CD4-positive, alpha-beta T cell treated with Interleukin-6 at 100 ng/mL for 8 hours (primary cell): ENCODE results near the gene CCDC91.
"Not testable (repeated sequence)": the region's sequence is repeated elsewhere in the genome, so short reads cannot be mapped to it uniquely, and the experiment has no call there.

ENCODE experiments used
- DNase-seq: peaks from one replicate; pipeline ENCODE4 v3.0.0-alpha.2; 2020; ENCODE audit warnings: mixed read lengths, low spot score

Gene CCDC91

GRCh38 chr12:28367326-28367725 lies 177.1 kb downstream of the CCDC91 start:
- DNase-seq, result no peak

- no peak for DNase-seq
Observed at GRCh38 chr12:28367993-28368392, 177.7 kb downstream of the CCDC91 start.

GRCh38 chr12:28369483-28369882 lies 179.2 kb downstream of the CCDC91 start:
- DNase-seq, result no peak

GRCh38 chr12:28374556-28374955 lies 184.3 kb downstream of the CCDC91 start:
- no peak for DNase-seq

GRCh38 chr12:28378736-28379135 lies 188.5 kb downstream of the CCDC91 start:
- DNase-seq, result no peak

GRCh38 chr12:28379779-28380178 lies 189.5 kb downstream of the CCDC91 start:
- DNase-seq, result not testable (repeated sequence)

GRCh38 chr12:28383368-28383767 lies 193.1 kb downstream of the CCDC91 start:
- no peak for DNase-seq

GRCh38 chr12:28388879-28389278 lies 198.6 kb downstream of the CCDC91 start:
- DNase-seq, result no peak

- no peak for DNase-seq
Observed at GRCh38 chr12:28390206-28390605, 199.9 kb downstream of the CCDC91 start.

- no peak for DNase-seq
Observed at GRCh38 chr12:28390761-28391385, 200.6 kb downstream of the CCDC91 start.

GRCh38 chr12:28409892-28410291 lies 219.6 kb downstream of the CCDC91 start:
- DNase-seq, result no peak

GRCh38 chr12:28413460-28414109 lies 223.3 kb downstream of the CCDC91 start:
- DNase-seq, result no peak

GRCh38 chr12:28415755-28416154 lies 225.5 kb downstream of the CCDC91 start:
- no peak for DNase-seq

GRCh38 chr12:28421374-28421773 lies 231.1 kb downstream of the CCDC91 start:
- no peak for DNase-seq

- DNase-seq, result no peak
Observed at GRCh38 chr12:28424965-28425364, 234.7 kb downstream of the CCDC91 start.

- no peak for DNase-seq
Observed at GRCh38 chr12:28425526-28425925, 235.3 kb downstream of the CCDC91 start.

- no peak for DNase-seq
Observed at GRCh38 chr12:28427046-28427445, 236.8 kb downstream of the CCDC91 start.

GRCh38 chr12:28440081-28440608 lies 249.9 kb downstream of the CCDC91 start:
- DNase-seq, result no peak

- DNase-seq, result no peak
Observed at GRCh38 chr12:28442101-28442500, 251.8 kb downstream of the CCDC91 start.

- no peak for DNase-seq
Observed at GRCh38 chr12:28443337-28443736, 253.1 kb downstream of the CCDC91 start.

- no peak for DNase-seq
Observed at GRCh38 chr12:28446031-28446430, 255.8 kb downstream of the CCDC91 start.

GRCh38 chr12:28453686-28454085 lies 263.4 kb downstream of the CCDC91 start:
- DNase-seq, result no peak

- no peak for DNase-seq
Observed at GRCh38 chr12:28456934-28457710, 266.9 kb downstream of the CCDC91 start.
